Breast epithelium (tissue), 4 donors: ENCODE results near the gene HGS. TPM values are rescaled to one million over a fixed set of nuclear protein-coding genes. Genes with fewer than 3 reads are reported as not detected.

Experiments
- DNase-seq, 2 donors: peaks; one replicate each; pipeline ENCODE4 v3.0.0-alpha.2; 2019; ENCODE audit warnings: low spot score in 2 of 2
- H3K27ac ChIP-seq, 2 donors: fragments of 200-600 bp; sonication (generic) in 1 of 2; one replicate each; pipeline ENCODE4 v1.5.1; 2016 to 2019; ENCODE audit warnings: mild to moderate bottlenecking in 1 of 2
- H3K27me3 ChIP-seq, 2 donors: fragments of 200-600 bp; sonication (generic) in 1 of 2; one replicate each; pipeline versions ENCODE4 v1.5.1 to v1.6.0; 2017 to 2019; ENCODE audit warnings: control low read depth in 1 of 2, mild to moderate bottlenecking in 1 of 2
- H3K36me3 ChIP-seq: fragments of 200-600 bp; one replicate; pipeline ENCODE4 v1.5.1; 2019
- H3K4me1 ChIP-seq, 2 donors: fragments of 200-600 bp; sonication (generic); one replicate each; pipeline ENCODE4 v1.5.1; 2016 to 2019; ENCODE audit warnings: control low read depth in 1 of 2
- H3K4me3 ChIP-seq, 3 donors: fragments of 200-600 bp; sonication (generic); 1 replicate in 2 of 3; 2 replicates in 1 of 3; pipeline ENCODE4 v1.5.1; 2016 to 2019; ENCODE audit warnings: mild to moderate bottlenecking in 3 of 3, moderate library complexity in 2 of 3
- H3K9me3 ChIP-seq, 2 donors: fragments of 200-600 bp; sonication (generic) in 1 of 2; one replicate each; pipeline ENCODE4 v1.5.1; 2016 to 2019; ENCODE audit warnings: control low read depth in 1 of 2
- POLR2A ChIP-seq: fragments of 450-650 bp; IDR thresholded peaks from one replicate; pipeline ENCODE4 v1.6.1; 2016; ENCODE audit warnings: antibody characterized with exemption, mild to moderate bottlenecking, moderate library complexity
- POLR2AphosphoS5 ChIP-seq, 3 donors: sonication (generic); formaldehyde crosslinking; IDR thresholded peaks; one replicate each; pipeline ENCODE4 v1.6.1; 2017; ENCODE audit warnings: antibody characterized with exemption in 3 of 3
- intact Hi-C: fragments of 100-400 bp; cut with DNase I; formaldehyde crosslinking; loops from one replicate; pipeline ENCODE4 v1.15.1; 2023; ENCODE audit warnings: low total_unique reads
- total RNA-seq, 3 donors: library from RNA; depleted of rRNA; stranded (reverse); fragments of >200 nt; gene quantifications; one replicate each; pipeline ENCODE4 v1.1.0, GENCODE V29; 2016
- TF ChIP-seq, protein P1 (sequence below), 3 donors: fragments of 450-650 bp; IDR thresholded peaks; one replicate each; pipeline ENCODE4 v1.5.1; 2016 to 2017; ENCODE audit warnings: antibody characterized with exemption in 3 of 3, mild to moderate bottlenecking in 3 of 3, moderate library complexity in 3 of 3

The HGS gene
- total RNA-seq, 3 donors from 2014 or later: 61.0 to 75.0 (median 64.6) TPM

DNA sequence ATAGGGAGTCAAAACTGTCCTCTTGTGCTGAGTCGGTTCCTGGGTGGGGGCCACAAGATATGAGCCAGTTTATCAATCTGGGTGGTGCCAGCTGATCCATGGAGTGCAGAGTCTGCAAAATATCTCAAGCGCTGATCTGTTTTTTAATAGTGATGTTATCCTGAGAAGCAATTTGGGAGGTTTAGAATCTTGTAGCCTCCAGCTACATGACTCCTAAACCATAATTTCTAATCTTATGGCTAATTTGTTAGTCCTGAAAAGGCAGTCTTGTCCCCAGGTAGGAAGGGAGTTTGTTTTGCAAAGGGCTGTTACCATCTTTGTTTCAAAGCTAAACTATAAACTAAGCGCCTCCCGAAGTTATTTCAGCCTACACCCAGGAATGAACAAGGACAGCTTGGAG lies 45.1 kb upstream of the HGS start:
- peaks cover 0 to 12% of the 10 kb centered on the region in 2 donors for H3K4me1 ChIP-seq
- H3K27ac ChIP-seq: no peak overlapping the region
- no peaks in the 10 kb centered on the region for H3K27me3 ChIP-seq
- no peak for TF ChIP-seq POLR2A
- TF ChIP-seq POLR2AphosphoS5 (IDR thresholded peaks at IDR 0.05): no peak
- TF ChIP-seq, protein P1, sequence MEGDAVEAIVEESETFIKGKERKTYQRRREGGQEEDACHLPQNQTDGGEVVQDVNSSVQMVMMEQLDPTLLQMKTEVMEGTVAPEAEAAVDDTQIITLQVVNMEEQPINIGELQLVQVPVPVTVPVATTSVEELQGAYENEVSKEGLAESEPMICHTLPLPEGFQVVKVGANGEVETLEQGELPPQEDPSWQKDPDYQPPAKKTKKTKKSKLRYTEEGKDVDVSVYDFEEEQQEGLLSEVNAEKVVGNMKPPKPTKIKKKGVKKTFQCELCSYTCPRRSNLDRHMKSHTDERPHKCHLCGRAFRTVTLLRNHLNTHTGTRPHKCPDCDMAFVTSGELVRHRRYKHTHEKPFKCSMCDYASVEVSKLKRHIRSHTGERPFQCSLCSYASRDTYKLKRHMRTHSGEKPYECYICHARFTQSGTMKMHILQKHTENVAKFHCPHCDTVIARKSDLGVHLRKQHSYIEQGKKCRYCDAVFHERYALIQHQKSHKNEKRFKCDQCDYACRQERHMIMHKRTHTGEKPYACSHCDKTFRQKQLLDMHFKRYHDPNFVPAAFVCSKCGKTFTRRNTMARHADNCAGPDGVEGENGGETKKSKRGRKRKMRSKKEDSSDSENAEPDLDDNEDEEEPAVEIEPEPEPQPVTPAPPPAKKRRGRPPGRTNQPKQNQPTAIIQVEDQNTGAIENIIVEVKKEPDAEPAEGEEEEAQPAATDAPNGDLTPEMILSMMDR (IDR thresholded peaks at IDR 0.05): no peak
- H3K36me3 ChIP-seq: no peaks in the 10 kb centered on the region
- H3K9me3 ChIP-seq: no peaks in the 10 kb centered on the region
- intact Hi-C loops: no loop called here
- no peak for DNase-seq
- H3K4me3 ChIP-seq: no peak overlapping the region

DNA sequence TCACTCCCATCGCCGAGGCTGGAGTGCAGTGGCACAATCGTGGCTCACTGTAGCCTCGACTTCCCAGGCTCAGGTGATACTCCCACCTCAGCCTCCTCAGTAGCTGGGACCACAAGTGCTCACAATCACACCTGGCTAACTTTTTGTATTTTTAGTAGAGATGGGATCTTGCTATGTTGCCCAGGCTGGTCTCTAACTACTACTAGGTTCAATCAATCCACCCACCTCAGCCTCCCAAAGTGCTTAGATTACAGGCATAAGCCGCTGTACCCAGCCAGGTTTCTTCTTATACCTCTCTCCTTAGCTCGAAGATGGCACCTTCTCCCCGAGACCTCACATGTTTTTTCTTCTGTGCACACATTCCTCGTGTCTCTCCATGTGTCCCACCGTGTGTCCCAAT lies 43.8 kb upstream of the HGS start:
- intact Hi-C loops: no loop called here
- Histone ChIP-seq H3K27ac (no peak overlapping the region), H3K4me3 (no peak overlapping the region), H3K9me3 (no peaks in the 10 kb centered on the region), H3K27me3 (no peaks in the 10 kb centered on the region), H3K4me1 (peaks cover 0 to 7% of the 10 kb centered on the region in 2 donors), H3K36me3 (no peaks in the 10 kb centered on the region)
- DNase-seq: no peak
- no peak for TF ChIP-seq POLR2A
- TF ChIP-seq POLR2AphosphoS5 (IDR thresholded peaks at IDR 0.05): no peak
- TF ChIP-seq, protein P1 (IDR thresholded peaks at IDR 0.05): no peak

DNA sequence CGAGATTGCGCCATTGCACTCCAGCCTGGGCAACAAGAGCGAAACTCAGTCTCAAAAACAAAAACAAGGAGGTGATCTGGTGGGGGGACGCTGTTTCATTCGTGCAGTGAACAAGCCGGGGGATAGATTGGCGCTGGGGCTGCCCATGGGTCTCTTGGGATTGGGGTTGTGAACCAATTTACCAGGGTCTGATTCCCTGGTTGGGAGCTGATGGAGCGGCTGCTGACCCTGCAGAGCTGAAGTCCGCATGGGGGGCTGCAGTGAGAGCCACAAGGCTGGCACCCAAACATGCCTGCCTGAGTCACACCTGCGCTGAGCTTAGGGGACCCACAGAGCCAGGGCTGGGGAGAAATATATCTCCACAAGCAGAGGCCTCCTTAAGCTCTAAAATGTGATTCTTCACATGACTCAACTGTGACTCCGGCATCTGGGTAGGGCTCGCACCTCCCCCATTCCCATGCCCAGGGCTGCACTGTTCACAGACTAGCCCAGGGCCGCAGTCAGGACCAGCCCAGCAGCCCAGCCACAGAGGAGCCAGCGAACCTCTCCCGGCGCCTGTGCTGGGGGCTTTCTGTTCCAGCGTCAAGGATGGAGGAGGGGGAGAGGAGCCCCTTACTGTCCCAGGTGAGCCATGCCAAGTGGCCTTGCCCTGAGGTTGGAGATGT lies 41.9 kb upstream of the HGS start:
- Histone ChIP-seq H3K36me3 (no peaks in the 10 kb centered on the region), H3K9me3 (no peaks in the 10 kb centered on the region), H3K4me1 (no peaks in the 10 kb centered on the region), H3K4me3 (no peak overlapping the region), H3K27ac (no peak overlapping the region), H3K27me3 (no peaks in the 10 kb centered on the region)
- TF ChIP-seq, protein P1 (IDR thresholded peaks at IDR 0.05): no peak
- no peak for TF ChIP-seq POLR2A
- DNase-seq: no peak
- intact Hi-C loops: no loop called here

DNA sequence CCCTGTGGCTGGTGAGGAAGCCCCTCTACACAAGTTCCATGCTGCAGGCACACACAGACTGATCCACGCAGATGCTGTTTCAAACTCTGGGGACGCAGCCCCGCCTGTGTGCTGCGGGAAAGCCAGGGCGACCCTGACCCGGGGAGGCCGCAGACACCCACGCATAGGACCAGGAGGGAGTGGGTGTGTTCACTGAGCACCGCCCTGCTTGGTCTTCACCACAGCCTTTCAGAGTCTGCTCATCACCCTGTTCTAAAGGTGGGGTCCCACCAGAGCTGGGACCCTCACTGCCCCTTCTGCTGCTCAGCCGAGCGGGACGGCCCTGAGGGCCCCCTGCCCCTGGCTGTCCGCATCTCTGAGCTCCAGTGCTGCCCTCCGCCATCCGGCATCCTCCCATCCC lies 39.3 kb upstream of the HGS start:
- no peak for TF ChIP-seq POLR2AphosphoS5 (IDR thresholded peaks at IDR 0.05)
- TF ChIP-seq, protein P1 (IDR thresholded peaks at IDR 0.05): no peak
- no peak for TF ChIP-seq POLR2A
- peaks cover 3 to 20% of the 10 kb centered on the region in 2 donors for H3K27me3 ChIP-seq
- H3K4me3 ChIP-seq: no peak overlapping the region
- intact Hi-C loops: no loop called here
- no peaks in the 10 kb centered on the region for H3K4me1 ChIP-seq
- no peak for DNase-seq
- H3K36me3 ChIP-seq: no peaks in the 10 kb centered on the region
- peaks cover 0 to 6% of the 10 kb centered on the region in 2 donors for H3K9me3 ChIP-seq
- H3K27ac ChIP-seq: no peak overlapping the region

DNA sequence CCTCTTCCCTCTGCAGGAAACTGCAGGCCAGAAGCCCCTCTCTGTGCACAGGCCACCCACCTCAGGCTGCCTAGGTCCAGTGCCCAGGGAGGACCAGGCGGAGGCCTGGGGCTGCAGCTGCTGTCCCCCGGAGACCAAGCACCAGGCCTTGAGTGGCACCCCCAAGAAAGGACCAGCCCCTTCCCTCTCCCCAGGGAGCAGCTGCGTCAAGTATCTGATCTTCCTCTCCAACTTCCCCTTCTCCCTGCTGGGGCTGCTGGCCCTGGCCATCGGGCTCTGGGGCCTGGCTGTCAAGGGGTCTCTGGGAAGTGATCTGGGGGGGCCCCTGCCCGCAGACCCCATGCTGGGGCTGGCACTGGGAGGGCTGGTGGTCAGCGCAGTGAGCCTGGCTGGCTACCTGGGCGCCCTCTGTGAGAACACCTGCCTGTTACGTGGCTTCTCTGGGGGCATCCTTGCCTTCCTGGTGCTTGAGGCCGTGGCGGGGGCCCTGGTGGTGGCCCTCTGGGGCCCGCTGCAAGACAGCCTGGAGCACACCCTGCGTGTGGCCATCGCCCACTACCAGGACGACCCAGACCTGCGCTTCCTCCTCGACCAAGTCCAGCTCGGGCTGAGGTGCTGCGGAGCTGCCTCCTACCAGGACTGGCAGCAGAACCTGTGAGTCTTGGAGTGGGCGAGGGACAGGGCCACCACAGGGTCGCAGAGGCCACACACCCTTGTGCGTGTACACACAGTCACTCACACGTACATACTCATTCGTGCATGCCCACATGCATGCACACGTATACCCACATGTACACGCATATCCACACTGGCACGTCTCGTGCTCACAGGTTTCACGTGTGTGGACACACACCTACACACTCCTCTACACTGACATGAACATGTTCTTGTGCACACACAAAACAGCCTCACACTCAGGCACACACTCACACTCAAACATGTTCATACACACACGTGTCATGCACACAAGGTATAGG lies 38.5 kb upstream of the HGS start:
- H3K4me3 ChIP-seq: no peak overlapping the region
- H3K27ac ChIP-seq: no peak overlapping the region
- H3K4me1 ChIP-seq: no peaks in the 10 kb centered on the region
- H3K9me3 ChIP-seq: peaks cover 0 to 6% of the 10 kb centered on the region in 2 donors
- no peak for DNase-seq
- intact Hi-C loops: no loop called here
- TF ChIP-seq POLR2A: no peak
- TF ChIP-seq POLR2AphosphoS5 (IDR thresholded peaks at IDR 0.05): no peak
- TF ChIP-seq, protein P1 (IDR thresholded peaks at IDR 0.05): no peak
- H3K36me3 ChIP-seq: no peaks in the 10 kb centered on the region
- peaks cover 3 to 25% of the 10 kb centered on the region in 2 donors for H3K27me3 ChIP-seq
